NCI-H2081 treated with DMSO at 0.1 percent for 48 hours (cell line): ENCODE measurements around the gene ABI2.
"Not testable (repeated sequence)": the region's sequence is repeated elsewhere in the genome, so short reads cannot be mapped to it uniquely, and the experiment has no call there.

Source experiments
- DNase-seq: peaks from one replicate; lab custom pipeline; 2025; lab: John Stamatoyannopoulos, UW

The ABI2 gene

GRCh38 chr2:203327901-203328759, at the start of gene ABI2:
ABI2 (plus strand) TSS chr2:203328394; CDS start chr2:203328515, 121 bp downstream.
- no peak for DNase-seq

GRCh38 chr2:203279288-203279687, 48.9 kb upstream of the ABI2 start:
- no peak for DNase-seq

- DNase-seq: no peak
Measured at GRCh38 chr2:203280428-203281064, 47.6 kb upstream of the ABI2 start.

GRCh38 chr2:203282101-203282500, 46.1 kb upstream of the ABI2 start:
- no peak for DNase-seq

- DNase-seq: no peak
Measured at GRCh38 chr2:203286532-203286931, 41.7 kb upstream of the ABI2 start.

DNA sequence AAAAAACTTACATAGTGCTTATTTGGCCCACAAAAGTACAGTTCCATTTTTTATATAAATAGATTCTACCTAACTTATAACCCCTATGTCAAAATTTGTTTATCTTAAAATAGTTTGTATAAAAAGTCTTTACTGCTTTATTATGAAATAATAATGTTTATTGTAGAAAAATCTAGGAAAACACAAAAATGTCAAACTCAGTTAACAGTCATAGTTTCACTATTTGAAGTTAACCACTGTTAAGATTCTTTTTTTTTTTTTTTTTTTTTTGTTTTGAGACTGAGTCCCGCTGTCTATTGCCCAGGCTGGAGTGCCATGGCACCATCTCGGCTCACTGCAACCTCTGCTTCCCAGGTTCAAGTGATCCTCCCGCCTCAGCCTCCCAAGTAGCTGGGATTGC, 26.5 kb upstream of the ABI2 start:
- DNase-seq: no peak

- DNase-seq: not testable (repeated sequence)
Measured at GRCh38 chr2:203302586-203302985, 25.6 kb upstream of the ABI2 start.

GRCh38 chr2:203310688-203311436, 17.3 kb upstream of the ABI2 start:
- DNase-seq: no peak

GRCh38 chr2:203326356-203326755, 1.8 kb upstream of the ABI2 start:
- no peak for DNase-seq

GRCh38 chr2:203327582-203327900, 653 bp upstream of the ABI2 start:
- DNase-seq: no peak

DNA sequence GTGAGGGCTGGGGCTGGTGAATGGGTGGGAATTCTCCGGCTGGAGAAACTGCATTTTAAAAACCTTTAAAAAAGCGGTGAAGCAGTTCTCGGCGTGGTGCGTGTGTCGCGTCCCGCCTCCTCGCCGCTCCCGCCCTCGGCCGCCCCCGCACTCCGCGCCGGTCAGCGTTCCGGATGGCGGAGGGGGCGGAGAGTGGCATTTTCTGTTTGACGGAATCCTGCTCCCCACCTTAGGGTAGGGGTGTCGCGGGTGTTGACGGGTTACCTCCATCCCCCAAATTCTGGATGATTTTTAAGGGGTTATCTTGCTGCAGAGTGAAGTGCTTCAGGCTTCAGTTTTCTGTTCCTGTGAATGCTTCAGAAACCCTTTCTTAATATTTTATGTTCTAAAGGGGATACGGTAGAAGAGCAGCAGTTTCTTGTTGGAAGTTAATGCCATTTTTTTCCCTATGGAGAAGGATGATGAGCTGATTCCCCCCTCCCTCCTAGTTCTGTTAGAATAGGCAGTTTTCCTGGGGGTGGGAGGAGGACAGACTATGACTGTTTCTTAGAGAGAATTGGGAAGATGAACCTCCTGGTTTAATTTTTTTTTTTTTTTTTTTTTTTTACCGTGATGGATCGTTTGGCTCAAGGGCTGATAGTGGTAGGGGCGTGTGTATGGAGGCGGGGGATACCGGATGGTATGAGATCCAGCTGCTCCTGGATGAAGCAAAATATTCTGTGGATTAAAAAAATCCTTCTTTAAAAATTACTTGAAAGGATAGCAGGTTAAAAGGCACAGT, 756 bp downstream of the ABI2 start:
- no peak for DNase-seq

- no peak for DNase-seq
Measured at GRCh38 chr2:203330434-203330833, 2.2 kb downstream of the ABI2 start.

- DNase-seq: no peak
Measured at GRCh38 chr2:203338322-203338721, 10.1 kb downstream of the ABI2 start.

- no peak for DNase-seq
Measured at GRCh38 chr2:203340791-203341487, 12.7 kb downstream of the ABI2 start.

DNA sequence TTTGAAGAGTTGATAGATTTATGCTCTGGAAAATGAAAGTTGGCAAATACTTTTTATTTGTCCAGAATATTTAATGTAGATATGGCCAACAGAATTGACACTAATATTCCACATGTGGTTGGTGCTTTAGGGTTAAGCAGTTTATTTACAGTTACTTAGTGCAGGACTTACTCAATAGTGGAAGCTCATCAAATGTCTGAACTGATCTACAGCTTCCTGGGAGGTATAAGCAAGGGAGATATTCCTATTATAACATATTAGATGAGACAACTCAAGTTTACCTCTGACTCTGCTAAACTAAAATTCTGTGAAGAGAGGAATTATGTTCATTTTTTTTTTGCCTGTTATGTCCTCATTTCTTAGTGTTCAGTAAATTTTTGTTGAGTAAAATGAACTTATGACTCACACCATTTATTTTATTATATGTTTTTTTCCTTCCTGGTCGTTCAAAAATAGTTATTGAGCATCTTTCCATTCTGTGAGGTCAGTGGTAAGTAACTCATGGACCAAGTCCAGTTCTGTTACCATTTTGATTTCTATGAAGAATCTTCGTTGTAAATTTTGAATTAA, 13.6 kb downstream of the ABI2 start:
- no peak for DNase-seq

GRCh38 chr2:203342374-203342773, 14.2 kb downstream of the ABI2 start:
- DNase-seq: not testable (repeated sequence)

DNA sequence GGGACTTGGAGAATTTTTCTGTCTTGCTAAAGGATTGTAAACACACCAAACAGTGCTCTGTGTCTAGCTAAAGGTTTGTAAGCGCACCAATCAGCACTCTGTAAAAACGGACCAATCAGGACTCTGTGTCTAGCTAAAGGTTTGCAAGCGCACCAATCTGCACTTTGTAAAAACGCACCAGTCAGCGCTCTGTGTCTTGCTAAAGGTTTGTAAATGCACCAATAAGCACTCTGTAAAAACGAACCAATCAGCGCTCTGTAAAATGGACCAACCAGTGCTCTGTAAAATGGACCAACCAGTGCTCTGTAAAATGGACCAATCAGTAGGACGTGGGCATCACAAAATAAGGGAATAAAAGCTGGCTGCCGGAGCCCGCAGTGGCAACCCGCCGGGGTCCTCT, 16.5 kb downstream of the ABI2 start:
- DNase-seq: no peak

DNA sequence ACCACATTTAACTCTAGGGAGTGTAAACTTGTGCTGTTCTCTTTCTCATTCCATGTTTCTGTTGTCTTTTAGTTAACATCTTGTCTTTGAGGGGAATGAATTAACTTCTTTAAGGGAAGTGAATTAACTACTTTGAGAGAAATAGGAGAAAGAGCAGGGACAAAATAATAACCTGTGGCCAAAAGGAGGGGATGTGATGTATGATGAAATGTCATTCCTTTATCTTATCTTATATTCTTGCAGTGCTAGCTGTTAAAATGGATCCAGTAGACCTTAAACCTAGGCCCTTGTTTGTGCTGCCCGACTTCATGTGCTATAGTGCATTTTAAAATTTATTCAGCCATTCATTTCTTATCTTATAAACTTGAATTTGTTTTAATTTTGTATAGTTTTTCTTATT, 18.4 kb downstream of the ABI2 start:
- no peak for DNase-seq

- DNase-seq: no peak
Measured at GRCh38 chr2:203347375-203347774, 19.2 kb downstream of the ABI2 start.

GRCh38 chr2:203352604-203353255, 24.5 kb downstream of the ABI2 start:
- no peak for DNase-seq

DNA sequence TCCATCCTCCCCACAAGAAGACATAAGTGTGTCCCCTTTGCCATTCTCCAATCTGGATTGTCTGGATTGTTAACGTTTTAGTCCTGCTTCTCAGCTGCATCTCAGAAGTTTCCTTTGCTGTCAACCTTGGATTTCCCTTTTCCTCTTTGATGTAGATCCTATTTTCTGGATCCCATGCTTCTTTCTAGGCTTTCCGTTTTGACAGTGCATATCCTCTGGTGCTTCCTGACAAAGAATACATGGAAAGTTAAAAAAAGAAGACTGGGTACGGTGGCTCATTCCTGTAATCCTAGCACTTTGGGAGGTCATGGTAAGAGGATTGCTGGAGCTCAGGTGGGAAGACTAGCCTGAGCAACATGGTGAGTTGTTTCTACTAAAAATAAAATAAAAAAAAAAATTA, 26.8 kb downstream of the ABI2 start:
- DNase-seq: no peak
